Osteoblast (primary cell): Measurements from ENCODE around the gene FUT9. TPM values are rescaled to one million over a fixed set of nuclear protein-coding genes. Genes with fewer than 3 reads are reported as not detected.
"Not testable (repeated sequence)": the region's sequence is repeated elsewhere in the genome, so short reads cannot be mapped to it uniquely, and the experiment has no call there.

ENCODE experiments used
- DNase-seq: peaks from one replicate; pipeline ENCODE4 v3.0.0; 2011; ENCODE audit warnings: low spot score, mixed read lengths; ENCODE audit not compliant: insufficient read length; ENCODE audit errors: missing footprints
- H2AFZ ChIP-seq: 2 replicates; pipeline ENCODE4 v1.6.0; 2011; ENCODE audit warnings: mild to moderate bottlenecking, low read length
- H3K27ac ChIP-seq: 2 replicates; pipeline ENCODE4 v1.5.1; 2011; ENCODE audit warnings: mild to moderate bottlenecking, low read depth, low read length, moderate library complexity
- H3K27me3 ChIP-seq: 2 replicates; pipeline ENCODE4 v1.6.0; 2012; ENCODE audit warnings: mild to moderate bottlenecking, control low read depth, inconsistent platforms, low read length, moderate library complexity; ENCODE audit not compliant: insufficient read depth
- H3K36me3 ChIP-seq: 2 replicates; pipeline ENCODE4 v1.5.1; 2011; ENCODE audit warnings: mild to moderate bottlenecking, low read length, control low read depth, moderate library complexity; ENCODE audit not compliant: insufficient read depth
- H3K4me1 ChIP-seq: 2 replicates; pipeline ENCODE4 v1.5.1; 2011; ENCODE audit warnings: mild to moderate bottlenecking, low read length, control low read depth, moderate library complexity; ENCODE audit not compliant: insufficient read depth
- H3K4me2 ChIP-seq: 2 replicates; pipeline ENCODE4 v1.6.0; 2011; ENCODE audit warnings: mild to moderate bottlenecking, low read length; ENCODE audit not compliant: insufficient read depth
- H3K4me3 ChIP-seq: fragments of 200-600 bp; sonication (generic); 3 replicates; pipeline ENCODE4 v1.5.1; 2012; ENCODE audit warnings: mild to moderate bottlenecking, low read length, inconsistent platforms; ENCODE audit not compliant: insufficient read depth
- H3K79me2 ChIP-seq: 2 replicates; pipeline ENCODE4 v1.6.0; 2012; ENCODE audit warnings: mild to moderate bottlenecking, low read length, control low read depth, inconsistent platforms; ENCODE audit not compliant: insufficient read depth
- H3K9me3 ChIP-seq: 2 replicates; pipeline ENCODE4 v1.5.1; 2011; ENCODE audit warnings: low read depth, low read length, control low read depth
- H4K20me1 ChIP-seq: 2 replicates; pipeline ENCODE4 v1.6.0; 2012; ENCODE audit warnings: mild to moderate bottlenecking, low read length, control low read depth; ENCODE audit not compliant: insufficient read depth
- CTCF ChIP-seq: IDR thresholded peaks from 2 replicates; pipeline ENCODE4 v1.5.1; 2011; ENCODE audit warnings: mild to moderate bottlenecking, low read depth, low read length, moderate library complexity; ENCODE audit errors: extremely low read depth
- total RNA-seq: library from RNA; depleted of rRNA; stranded (reverse); fragments of >200 nt; gene quantifications from 2 replicates; pipeline ENCODE4 v1.2.3, GENCODE V29; 2012

FUT9 gene
- total RNA-seq, 1 donor = not detected

- no peaks in the 10 kb centered on the region for H4K20me1 ChIP-seq
- no peak overlapping the region for H2AFZ ChIP-seq
- peaks cover 2% of the 10 kb centered on the region for H3K9me3 ChIP-seq
- TF ChIP-seq CTCF = no peak
- H3K4me2 ChIP-seq = no peak overlapping the region
- no peaks in the 10 kb centered on the region for H3K79me2 ChIP-seq
- no peak overlapping the region for H3K4me3 ChIP-seq
- H3K4me1 ChIP-seq = no peaks in the 10 kb centered on the region
- DNase-seq = no peak
- H3K36me3 ChIP-seq = no peaks in the 10 kb centered on the region
- no peak overlapping the region for H3K27ac ChIP-seq
- H3K27me3 ChIP-seq = no peaks in the 10 kb centered on the region
Measured at GRCh38 chr6:96249755-96250154, 234.0 kb downstream of the FUT9 start.

GRCh38 chr6:96257751-96258150 is 242.0 kb downstream of the FUT9 start:
- DNase-seq = no peak

GRCh38 chr6:96260787-96261430 is 245.1 kb downstream of the FUT9 start:
- DNase-seq, H3K4me1 ChIP-seq, H3K79me2 ChIP-seq, H2AFZ ChIP-seq, H3K27ac ChIP-seq, H3K27me3 ChIP-seq, H3K4me2 ChIP-seq, H3K4me3 ChIP-seq, H3K36me3 ChIP-seq, H3K9me3 ChIP-seq, H4K20me1 ChIP-seq: not testable (repeated sequence)

More at GRCh38 chr6:96257751-96258150, 242.0 kb downstream of the FUT9 start:
- H3K79me2 ChIP-seq = no peaks in the 10 kb centered on the region
- no peaks in the 10 kb centered on the region for H3K27me3 ChIP-seq
- H3K4me1 ChIP-seq = no peaks in the 10 kb centered on the region
- H3K36me3 ChIP-seq = no peaks in the 10 kb centered on the region
- no peak overlapping the region for H3K27ac ChIP-seq
- H3K4me3 ChIP-seq = no peak overlapping the region
- no peak overlapping the region for H3K4me2 ChIP-seq
- no peak overlapping the region for H2AFZ ChIP-seq
- H3K9me3 ChIP-seq = peaks cover 2% of the 10 kb centered on the region
- no peak for TF ChIP-seq CTCF
- H4K20me1 ChIP-seq = no peaks in the 10 kb centered on the region
